ENCODE data around the gene SCAF4. TPM values are rescaled to one million over a fixed set of nuclear protein-coding genes. Genes with fewer than 3 reads are reported as not detected.

SCAF4 gene
- total and polyA plus RNA-seq, 12 donors, result 9.5 to 24.0 (median 15.1) TPM

DNA sequence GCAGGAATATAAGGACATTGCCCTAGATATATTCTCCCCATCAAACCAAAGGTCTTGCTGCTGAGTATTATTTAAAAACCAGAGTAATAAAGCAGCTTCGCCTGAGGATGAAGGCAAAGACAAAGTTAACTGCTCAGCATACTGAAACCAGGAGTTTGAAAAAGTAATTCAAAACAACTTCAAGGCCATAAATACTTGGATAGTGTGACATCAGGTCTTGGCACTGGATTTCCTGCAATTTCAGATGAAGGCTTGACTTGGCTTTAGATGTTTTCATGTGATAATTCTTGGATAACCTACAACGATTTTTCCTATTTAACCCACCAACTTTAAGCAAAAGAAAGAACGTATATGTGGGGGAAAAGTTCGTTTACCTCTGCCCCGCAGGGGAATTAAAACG, 61.8 kb downstream of the SCAF4 start:
- 30 to 49% (median 38%) methylated on average over 6 of the region's 6 CpGs for WGBS, 4 donors
- Histone ChIP-seq H3K4me3 (no peak overlapping the region), H3K27me3 (no peaks in the 10 kb centered on the region), H3K4me1 (replicated peaks in 1 of 2) (peaks cover 4 to 50% of the 10 kb centered on the region in 2 donors), H3K9me3 (replicated peaks in 1 of 3) (no peaks in the 10 kb centered on the region), H3K27ac (peak overlapping the region; percentile 2 to 53 (median 36)), H3K36me3 (replicated peaks in 1 of 2) (peaks cover 0 to 38% of the 10 kb centered on the region in 2 donors)
- intact Hi-C loops (cut with DNase I), result no loop called here
- peak in 3 of 7 donors; percentile 33 to 64 (median 52) for DNase-seq
- TF ChIP-seq POLR2A (IDR thresholded peaks at IDR 0.05), result peak in 1 of 2 donors; percentile 27
- TF ChIP-seq, protein P1, sequence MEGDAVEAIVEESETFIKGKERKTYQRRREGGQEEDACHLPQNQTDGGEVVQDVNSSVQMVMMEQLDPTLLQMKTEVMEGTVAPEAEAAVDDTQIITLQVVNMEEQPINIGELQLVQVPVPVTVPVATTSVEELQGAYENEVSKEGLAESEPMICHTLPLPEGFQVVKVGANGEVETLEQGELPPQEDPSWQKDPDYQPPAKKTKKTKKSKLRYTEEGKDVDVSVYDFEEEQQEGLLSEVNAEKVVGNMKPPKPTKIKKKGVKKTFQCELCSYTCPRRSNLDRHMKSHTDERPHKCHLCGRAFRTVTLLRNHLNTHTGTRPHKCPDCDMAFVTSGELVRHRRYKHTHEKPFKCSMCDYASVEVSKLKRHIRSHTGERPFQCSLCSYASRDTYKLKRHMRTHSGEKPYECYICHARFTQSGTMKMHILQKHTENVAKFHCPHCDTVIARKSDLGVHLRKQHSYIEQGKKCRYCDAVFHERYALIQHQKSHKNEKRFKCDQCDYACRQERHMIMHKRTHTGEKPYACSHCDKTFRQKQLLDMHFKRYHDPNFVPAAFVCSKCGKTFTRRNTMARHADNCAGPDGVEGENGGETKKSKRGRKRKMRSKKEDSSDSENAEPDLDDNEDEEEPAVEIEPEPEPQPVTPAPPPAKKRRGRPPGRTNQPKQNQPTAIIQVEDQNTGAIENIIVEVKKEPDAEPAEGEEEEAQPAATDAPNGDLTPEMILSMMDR (IDR thresholded peaks at IDR 0.05), result no peak

DNA sequence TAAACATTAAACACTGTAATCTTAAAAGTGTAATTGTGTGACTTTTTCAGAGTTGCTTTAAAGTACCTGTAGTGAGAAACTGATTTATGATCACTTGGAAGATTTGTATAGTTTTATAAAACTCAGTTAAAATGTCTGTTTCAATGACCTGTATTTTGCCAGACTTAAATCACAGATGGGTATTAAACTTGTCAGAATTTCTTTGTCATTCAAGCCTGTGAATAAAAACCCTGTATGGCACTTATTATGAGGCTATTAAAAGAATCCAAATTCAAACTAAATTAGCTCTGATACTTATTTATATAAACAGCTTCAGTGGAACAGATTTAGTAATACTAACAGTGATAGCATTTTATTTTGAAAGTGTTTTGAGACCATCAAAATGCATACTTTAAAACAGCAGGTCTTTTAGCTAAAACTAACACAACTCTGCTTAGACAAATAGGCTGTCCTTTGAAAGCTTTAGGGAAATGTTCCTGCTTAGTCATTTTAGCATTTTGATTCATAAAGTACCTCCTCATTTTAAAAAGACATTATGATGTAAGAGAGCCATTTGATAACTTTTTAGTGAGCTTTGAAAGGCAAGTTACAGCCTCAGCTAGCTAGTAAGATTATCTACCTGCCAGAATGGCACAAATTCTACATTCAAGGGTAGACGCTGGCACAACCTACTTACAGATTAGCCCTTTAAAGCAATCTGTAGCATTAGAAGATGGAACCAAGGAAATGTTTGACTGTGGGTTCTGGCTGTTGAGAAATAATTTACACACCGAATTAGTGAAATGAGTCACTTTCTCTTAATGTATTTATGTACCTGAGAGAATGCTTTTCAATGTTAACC, 63.0 kb downstream of the SCAF4 start:
- H3K27ac ChIP-seq, result peak overlapping the region in 3 of 5 donors; percentile 36 to 43 (median 37)
- TF ChIP-seq, protein P1 (IDR thresholded peaks at IDR 0.05), result no peak
- no peak for TF ChIP-seq POLR2A (IDR thresholded peaks at IDR 0.05)
- no peaks in the 10 kb centered on the region for H3K27me3 ChIP-seq
- H3K36me3 ChIP-seq (replicated peaks in 1 of 2), result peaks cover 0 to 49% of the 10 kb centered on the region in 2 donors
- no peaks in the 10 kb centered on the region for H3K9me3 ChIP-seq (replicated peaks in 1 of 3)
- WGBS, 4 donors, result 58 to 68% (median 64%) methylated on average over 2 of the region's 2 CpGs
- intact Hi-C loops (cut with DNase I), result loop anchor here in 1 of 2 donors (5.0 kb wide), 1 partner anchor 63 kb away; the partner anchor contains the start of gene SCAF4
- H3K4me1 ChIP-seq (replicated peaks in 1 of 2), result peaks cover 4 to 62% of the 10 kb centered on the region in 2 donors
- no peak overlapping the region for H3K4me3 ChIP-seq
- DNase-seq, result no peak

- DNase-seq, result no peak
- H3K4me1 ChIP-seq (replicated peaks in 1 of 2), result peaks cover 4 to 75% of the 10 kb centered on the region in 2 donors
- intact Hi-C loops (cut with DNase I), result loop anchor here in 1 of 2 donors (5.0 kb wide), 1 partner anchor 65 kb away; the partner anchor contains the start of gene SCAF4
- TF ChIP-seq, protein P1 (IDR thresholded peaks at IDR 0.05), result no peak
- TF ChIP-seq POLR2A (IDR thresholded peaks at IDR 0.05), result no peak
- H3K36me3 ChIP-seq (replicated peaks in 1 of 2), result peaks cover 0 to 53% of the 10 kb centered on the region in 2 donors
- H3K27me3 ChIP-seq, result no peaks in the 10 kb centered on the region
- peak overlapping the region in 1 of 5 donors; percentile 20 for H3K27ac ChIP-seq
- H3K9me3 ChIP-seq (replicated peaks in 1 of 3), result no peaks in the 10 kb centered on the region
- H3K4me3 ChIP-seq, result no peak overlapping the region
These were observed 64.3 kb downstream of the SCAF4 start for GRCh38 chr21:31667639-31668038.

DNA sequence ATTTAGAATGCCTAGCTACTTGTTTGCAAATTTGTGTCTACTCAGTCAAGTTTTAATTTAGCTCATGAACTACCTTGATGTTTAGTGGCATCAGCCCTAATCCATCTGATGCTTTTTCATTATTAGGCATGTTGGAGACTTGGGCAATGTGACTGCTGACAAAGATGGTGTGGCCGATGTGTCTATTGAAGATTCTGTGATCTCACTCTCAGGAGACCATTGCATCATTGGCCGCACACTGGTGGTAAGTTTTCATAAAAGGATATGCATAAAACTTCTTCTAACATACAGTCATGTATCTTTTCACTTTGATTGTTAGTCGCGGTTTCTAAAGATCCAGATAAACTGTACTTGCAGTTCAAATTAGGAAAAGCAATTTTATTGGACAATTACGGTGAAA, 64.8 kb downstream of the SCAF4 start:
- Histone ChIP-seq H3K27me3 (no peaks in the 10 kb centered on the region), H3K4me1 (replicated peaks in 1 of 2) (peaks cover 4 to 80% of the 10 kb centered on the region in 2 donors), H3K27ac (peak overlapping the region in 1 of 5 donors; percentile 29), H3K9me3 (replicated peaks in 1 of 3) (no peaks in the 10 kb centered on the region), H3K4me3 (no peak overlapping the region), H3K36me3 (replicated peaks in 1 of 2) (peaks cover 0 to 54% of the 10 kb centered on the region in 2 donors)
- intact Hi-C loops (cut with DNase I), result loop anchor here in 1 of 2 donors (5.0 kb wide), 1 partner anchor 65 kb away; the partner anchor contains the start of gene SCAF4
- TF ChIP-seq, protein P1 (IDR thresholded peaks at IDR 0.05), result no peak
- no peak for TF ChIP-seq POLR2A (IDR thresholded peaks at IDR 0.05)
- no peak for DNase-seq
- WGBS, 4 donors, result 84 to 88% (median 87%) methylated on average over 5 of the region's 5 CpGs

All from adrenal gland (tissue), 12 donors.